ENCODE results near the gene ASCL2. TPM values are rescaled to one million over a fixed set of nuclear protein-coding genes. Genes with fewer than 3 reads are reported as not detected.
A peak's percentile ranks its signal among the peaks of the same experiment; 100 is the strongest.

Gene ASCL2
- total RNA-seq, 4 donors from 2014 or later: 2.3 to 14.7 (median 3.0) TPM; not detected in 1

GRCh38 chr11:2308713-2309112 is 38.3 kb upstream of the ASCL2 start:
- Histone ChIP-seq H3K27ac (no peak overlapping the region), H3K9me3 (no peaks in the 10 kb centered on the region), H3K4me3 (no peak overlapping the region), H3K36me3 (no peaks in the 10 kb centered on the region), H3K27me3 (no peaks in the 10 kb centered on the region), H3K4me1 (peaks cover 16 to 42% (median 28%) of the 10 kb centered on the region in 4 donors)
- intact Hi-C loops (cut with DNase I; ENCODE audit: low total_unique reads): no loop called here
- WGBS, 2 donors (ENCODE audit: low coverage in 1 of 2): 84% methylated on average over 4 of the region's 7 CpGs; no CpG with 5 or more reads in 1 of the 2 donors
- in situ Hi-C loops (cut with MboI; ENCODE audit: low pct_ligation_motif_present in 1 of 4, low pct_unique_long_range_greater_than_20kb in 1 of 4, low sequenced_read_pairs in 3 of 4): loop anchor here in 1 of 4 donors (25.0 kb wide), 1 partner anchor 579 kb away; the partner anchor contains the start of gene CDKN1C
- no peak for DNase-seq
- TF ChIP-seq POLR2A (IDR thresholded peaks at IDR 0.05): no peak

GRCh38 chr11:2307501-2308331 is 37.3 kb upstream of the ASCL2 start:
- H3K27ac ChIP-seq: peak overlapping the region; percentile 71 to 94 (median 86)
- H3K27me3 ChIP-seq: no peaks in the 10 kb centered on the region
- 80% methylated on average over 23 of the region's 23 CpGs; no CpG with 5 or more reads in 1 of the 2 donors for WGBS, 2 donors (ENCODE audit: low coverage in 1 of 2)
- no peaks in the 10 kb centered on the region for H3K9me3 ChIP-seq
- TF ChIP-seq POLR2A (IDR thresholded peaks at IDR 0.05) (no peak), EP300 (IDR thresholded peaks at IDR 0.05; ENCODE audit: low read depth) (no peak), CTCF (IDR thresholded peaks at IDR 0.05) (no peak), POLR2AphosphoS5 (IDR thresholded peaks at IDR 0.05) (no peak)
- intact Hi-C loops (cut with DNase I; ENCODE audit: low total_unique reads) (no loop called here), in situ Hi-C loops (cut with MboI; ENCODE audit: low pct_ligation_motif_present in 1 of 4, low pct_unique_long_range_greater_than_20kb in 1 of 4, low sequenced_read_pairs in 3 of 4) (loop anchor here in 1 of 4 donors (25.0 kb wide), 1 partner anchor 580 kb away; the partner anchor contains the start of gene CDKN1C)
- no peaks in the 10 kb centered on the region for H3K36me3 ChIP-seq
- peaks cover 16 to 52% (median 29%) of the 10 kb centered on the region in 4 donors for H3K4me1 ChIP-seq
- no peak for DNase-seq
- H3K4me3 ChIP-seq: no peak overlapping the region

GRCh38 chr11:2306877-2307500 is 36.6 kb upstream of the ASCL2 start:
- H3K4me1 ChIP-seq: peaks cover 16 to 54% (median 29%) of the 10 kb centered on the region in 4 donors
- no peak for DNase-seq
- no peaks in the 10 kb centered on the region for H3K27me3 ChIP-seq
- WGBS, 2 donors (ENCODE audit: low coverage in 1 of 2): 37 to 62% methylated on average over 2 to 14 of the region's 14 CpGs
- in situ Hi-C loops (cut with MboI; ENCODE audit: low pct_ligation_motif_present in 1 of 4, low pct_unique_long_range_greater_than_20kb in 1 of 4, low sequenced_read_pairs in 3 of 4) (loop anchor here in 1 of 4 donors (25.0 kb wide), 1 partner anchor 580 kb away; the partner anchor contains the start of gene CDKN1C), intact Hi-C loops (cut with DNase I; ENCODE audit: low total_unique reads) (no loop called here)
- no peak overlapping the region for H3K4me3 ChIP-seq
- no peaks in the 10 kb centered on the region for H3K9me3 ChIP-seq
- no peaks in the 10 kb centered on the region for H3K36me3 ChIP-seq
- no peak for TF ChIP-seq POLR2A (IDR thresholded peaks at IDR 0.05)
- TF ChIP-seq EP300 (IDR thresholded peaks at IDR 0.05; ENCODE audit: low read depth): no peak
- TF ChIP-seq CTCF (IDR thresholded peaks at IDR 0.05): no peak
- no peak for TF ChIP-seq POLR2AphosphoS5 (IDR thresholded peaks at IDR 0.05)
- H3K27ac ChIP-seq: peak overlapping the region; percentile 71 to 94 (median 86)

GRCh38 chr11:2306452-2306823 is 36.0 kb upstream of the ASCL2 start:
- Histone ChIP-seq H3K27ac (peak overlapping the region; percentile 84 to 94 (median 88)), H3K4me1 (peaks cover 16 to 54% (median 29%) of the 10 kb centered on the region in 4 donors), H3K9me3 (no peaks in the 10 kb centered on the region), H3K4me3 (peak overlapping the region in 1 of 4 donors; percentile 16), H3K27me3 (no peaks in the 10 kb centered on the region), H3K36me3 (no peaks in the 10 kb centered on the region)
- in situ Hi-C loops (cut with MboI; ENCODE audit: low pct_ligation_motif_present in 1 of 4, low pct_unique_long_range_greater_than_20kb in 1 of 4, low sequenced_read_pairs in 3 of 4): loop anchor here in 1 of 4 donors (25.0 kb wide), 1 partner anchor 581 kb away; the partner anchor contains the start of gene CDKN1C
- intact Hi-C loops (cut with DNase I; ENCODE audit: low total_unique reads): no loop called here
- WGBS, 2 donors (ENCODE audit: low coverage in 1 of 2): 47% methylated on average over 4 of the region's 4 CpGs; no CpG with 5 or more reads in 1 of the 2 donors
- DNase-seq: peak; percentile 73
- TF ChIP-seq POLR2A (IDR thresholded peaks at IDR 0.05) (no peak), EP300 (IDR thresholded peaks at IDR 0.05; ENCODE audit: low read depth) (no peak), CTCF (IDR thresholded peaks at IDR 0.05) (no peak), POLR2AphosphoS5 (IDR thresholded peaks at IDR 0.05) (peak; percentile 80 to 94 (median 87))
